Activated T-helper 2 cell treated with anti-CD3 and anti-CD28 coated beads, Interferon-gamma antibody, Interleukin-2, Interleukin-4, amounts not matched to agents 10 μg/mL and 5 μg/mL and 100 μg/mL, durations not matched to agents 14 hours and 24 hours and 36 hours (primary cell): ENCODE data around the gene LSM12. TPM values are rescaled to one million over a fixed set of nuclear protein-coding genes. Genes with fewer than 3 reads are reported as not detected.
A peak's percentile ranks its signal among the peaks of the same experiment; 100 is the strongest.

ENCODE experiments used
- DNase-seq: peaks from one replicate; pipeline ENCODE4 v3.0.0; 2021; ENCODE audit warnings: low spot score
- H3K27ac Mint-ChIP-seq: one replicate; pipeline ENCODE4 v1.8.0; 2021; ENCODE audit warnings: mixed read lengths
- H3K27me3 Mint-ChIP-seq: one replicate; pipeline ENCODE4 v1.8.0; 2021; ENCODE audit warnings: low read depth, mixed read lengths
- H3K36me3 Mint-ChIP-seq: one replicate; pipeline ENCODE4 v1.8.0; 2021; ENCODE audit warnings: low read depth, mixed read lengths
- H3K4me1 Mint-ChIP-seq: one replicate; pipeline ENCODE4 v1.8.0; 2021; ENCODE audit warnings: low read depth, mixed read lengths
- H3K4me3 Mint-ChIP-seq: one replicate; pipeline ENCODE4 v1.8.0; 2021; ENCODE audit warnings: low read depth, mild to moderate bottlenecking, moderate library complexity, mixed read lengths
- H3K9me3 Mint-ChIP-seq: one replicate; pipeline ENCODE4 v1.8.0; 2021; ENCODE audit warnings: mixed read lengths
- intact Hi-C: fragments of 100-400 bp; cut with micrococcal nuclease; formaldehyde crosslinking; loops from one replicate; pipeline ENCODE4 v1.15.1; 2023
- total RNA-seq: library from RNA; stranded (reverse); gene quantifications from 2 replicates; pipeline ENCODE4 v1.2.3, GENCODE V29; 2022

LSM12 gene
- total RNA-seq, 1 donor from 2014 or later = 88.4 TPM

DNA sequence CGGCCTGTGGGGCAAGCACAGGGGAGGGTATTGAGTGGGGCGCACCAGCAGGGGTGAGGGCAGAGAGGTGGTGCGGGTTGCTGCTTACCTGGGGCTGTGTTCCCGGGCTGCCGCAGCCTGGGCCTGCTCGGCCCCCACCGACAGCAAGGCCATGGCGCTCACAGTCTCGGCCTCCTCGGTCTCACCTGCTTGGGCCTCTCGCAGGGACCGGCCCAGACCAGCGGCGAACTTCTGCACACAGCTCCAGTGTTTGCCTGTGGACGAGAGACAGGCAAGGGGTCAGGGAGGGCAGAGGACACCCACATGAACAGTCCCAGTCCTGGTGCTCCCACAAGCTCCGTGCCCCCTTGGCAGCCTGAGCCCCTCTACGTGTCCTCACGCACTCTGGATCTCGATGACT lies 11.9 kb upstream of the LSM12 start:
- DNase-seq = no peak
- Mint-ChIP-seq H3K9me3 (no peaks in the 10 kb centered on the region), H3K4me1 (peaks cover 1% of the 10 kb centered on the region), H3K27me3 (no peaks in the 10 kb centered on the region), H3K36me3 (peaks cover 19% of the 10 kb centered on the region), H3K4me3 (no peak overlapping the region), H3K27ac (no peak overlapping the region)
- intact Hi-C loops = no loop called here

DNA sequence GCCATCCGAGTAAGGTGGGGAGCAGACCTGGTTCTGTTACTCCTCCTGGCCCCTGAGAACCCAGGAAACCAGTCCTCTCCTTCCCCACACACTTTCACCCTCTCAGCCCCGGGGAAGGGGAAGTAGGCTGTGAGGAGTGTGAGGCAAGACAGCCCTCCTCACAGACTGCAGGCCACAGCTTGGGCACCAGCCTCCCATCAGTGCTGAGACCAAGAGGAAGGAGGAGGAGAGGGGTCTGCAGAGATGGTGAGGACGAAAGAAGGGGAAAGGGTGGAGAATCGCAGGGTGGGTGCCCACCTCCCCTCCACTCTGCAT lies 11.1 kb upstream of the LSM12 start:
- Mint-ChIP-seq H3K4me3 (no peak overlapping the region), H3K27me3 (no peaks in the 10 kb centered on the region), H3K36me3 (peaks cover 17% of the 10 kb centered on the region), H3K9me3 (no peaks in the 10 kb centered on the region), H3K4me1 (peaks cover 1% of the 10 kb centered on the region), H3K27ac (no peak overlapping the region)
- intact Hi-C loops = no loop called here
- DNase-seq = no peak

DNA sequence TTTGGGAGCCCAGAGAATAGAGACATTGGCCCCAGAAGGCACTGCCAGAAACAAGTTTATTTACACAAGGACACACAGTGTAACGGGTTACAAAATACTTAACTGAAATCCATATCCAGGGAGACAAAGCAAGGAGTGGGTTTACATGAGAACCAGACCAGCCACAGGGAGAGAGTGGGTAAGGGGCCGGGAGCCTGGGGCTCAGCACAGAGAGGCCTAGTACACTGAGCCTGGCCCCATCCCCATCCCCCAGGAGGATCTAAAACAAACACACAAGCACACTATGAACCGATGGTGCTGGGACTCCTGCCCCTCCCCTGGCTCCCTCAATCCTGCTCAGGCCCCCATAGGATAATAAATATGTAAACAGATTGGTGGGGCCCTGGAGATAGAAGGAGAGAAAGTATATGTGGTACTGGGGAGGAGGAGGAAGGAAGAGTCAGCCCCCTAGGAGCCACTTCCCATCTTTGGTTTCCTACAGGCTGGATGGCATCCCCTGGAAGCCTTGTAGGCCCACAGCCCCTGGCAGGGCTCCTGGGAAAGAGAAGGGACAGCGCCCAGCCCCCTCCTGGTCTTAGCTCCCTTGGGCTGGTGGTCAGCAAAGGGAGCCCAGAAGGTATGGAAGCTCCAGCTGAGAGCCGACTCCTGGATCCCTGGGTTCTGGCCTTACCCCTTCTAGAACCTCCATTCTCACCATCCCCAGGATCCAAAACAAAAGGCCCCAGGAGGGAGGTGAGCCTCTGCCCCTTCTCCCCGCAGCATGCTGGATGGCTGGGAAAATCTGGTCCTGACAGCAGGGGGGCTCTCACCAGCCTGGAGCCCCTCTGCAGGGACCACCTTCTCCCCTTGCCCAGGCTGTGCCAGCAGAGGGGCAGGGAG lies 10.5 kb upstream of the LSM12 start:
- H3K36me3 Mint-ChIP-seq = peaks cover 16% of the 10 kb centered on the region
- intact Hi-C loops = no loop called here
- no peak overlapping the region for H3K27ac Mint-ChIP-seq
- no peak for DNase-seq
- no peaks in the 10 kb centered on the region for H3K9me3 Mint-ChIP-seq
- no peak overlapping the region for H3K4me3 Mint-ChIP-seq
- H3K4me1 Mint-ChIP-seq = peaks cover 3% of the 10 kb centered on the region
- H3K27me3 Mint-ChIP-seq = no peaks in the 10 kb centered on the region

DNA sequence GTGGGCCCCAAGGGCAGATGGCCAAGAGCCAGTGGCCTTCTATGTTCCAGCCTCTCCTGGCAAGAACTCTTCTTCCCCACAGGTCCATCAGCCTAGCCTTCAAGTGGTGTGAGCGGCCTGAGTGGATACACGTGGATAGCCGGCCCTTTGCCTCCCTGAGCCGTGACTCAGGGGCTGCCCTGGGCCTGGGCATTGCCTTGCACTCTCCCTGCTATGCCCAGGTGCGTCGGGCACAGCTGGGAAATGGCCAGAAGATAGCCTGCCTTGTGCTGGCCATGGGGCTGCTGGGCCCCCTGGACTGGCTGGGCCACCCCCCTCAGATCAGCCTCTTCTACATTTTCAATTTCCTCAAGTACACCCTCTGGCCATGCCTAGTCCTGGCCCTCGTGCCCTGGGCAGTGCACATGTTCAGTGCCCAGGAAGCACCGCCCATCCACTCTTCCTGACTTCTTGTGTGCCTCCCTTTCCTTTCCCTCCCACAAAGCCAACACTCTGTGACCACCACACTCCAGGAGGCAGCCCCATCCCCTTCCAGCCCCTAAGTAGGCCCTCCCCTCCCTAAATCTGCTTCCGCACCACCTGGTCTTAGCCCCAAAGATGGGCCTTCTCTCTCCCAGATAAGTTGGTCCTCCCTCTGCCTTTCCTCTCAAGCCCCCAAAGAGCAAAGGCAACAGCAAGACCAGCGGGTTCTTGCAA lies 9.3 kb upstream of the LSM12 start:
- intact Hi-C loops = no loop called here
- Mint-ChIP-seq H3K36me3 (peaks cover 19% of the 10 kb centered on the region), H3K27ac (no peak overlapping the region), H3K9me3 (no peaks in the 10 kb centered on the region), H3K27me3 (no peaks in the 10 kb centered on the region), H3K4me1 (peaks cover 10% of the 10 kb centered on the region), H3K4me3 (no peak overlapping the region)
- no peak for DNase-seq

DNA sequence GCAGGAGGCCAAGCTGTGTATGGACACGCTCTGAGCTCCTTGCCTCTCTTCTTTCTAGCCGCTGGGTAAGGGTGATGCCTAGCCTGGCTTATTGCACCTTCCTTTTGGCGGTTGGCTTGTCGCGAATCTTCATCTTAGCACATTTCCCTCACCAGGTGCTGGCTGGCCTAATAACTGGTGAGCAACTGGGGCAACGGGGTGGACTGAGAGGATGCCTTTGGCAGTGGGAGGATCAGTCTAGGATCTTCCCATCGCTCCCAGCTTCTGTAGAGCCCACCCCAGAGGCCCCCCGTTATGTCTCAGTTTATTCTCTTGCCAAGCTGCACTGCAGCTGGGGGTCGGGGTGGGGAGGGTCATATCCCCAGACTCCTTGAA lies 8.4 kb upstream of the LSM12 start:
- intact Hi-C loops = loop anchor here (5.0 kb wide), 2 partner anchors 47 to 67 kb away; partner anchors contain the start of genes HDAC5 and HROB
- H3K36me3 Mint-ChIP-seq = peaks cover 19% of the 10 kb centered on the region
- no peaks in the 10 kb centered on the region for H3K9me3 Mint-ChIP-seq
- no peak overlapping the region for H3K4me3 Mint-ChIP-seq
- no peak for DNase-seq
- H3K27ac Mint-ChIP-seq = no peak overlapping the region
- no peaks in the 10 kb centered on the region for H3K27me3 Mint-ChIP-seq
- peaks cover 16% of the 10 kb centered on the region for H3K4me1 Mint-ChIP-seq

DNA sequence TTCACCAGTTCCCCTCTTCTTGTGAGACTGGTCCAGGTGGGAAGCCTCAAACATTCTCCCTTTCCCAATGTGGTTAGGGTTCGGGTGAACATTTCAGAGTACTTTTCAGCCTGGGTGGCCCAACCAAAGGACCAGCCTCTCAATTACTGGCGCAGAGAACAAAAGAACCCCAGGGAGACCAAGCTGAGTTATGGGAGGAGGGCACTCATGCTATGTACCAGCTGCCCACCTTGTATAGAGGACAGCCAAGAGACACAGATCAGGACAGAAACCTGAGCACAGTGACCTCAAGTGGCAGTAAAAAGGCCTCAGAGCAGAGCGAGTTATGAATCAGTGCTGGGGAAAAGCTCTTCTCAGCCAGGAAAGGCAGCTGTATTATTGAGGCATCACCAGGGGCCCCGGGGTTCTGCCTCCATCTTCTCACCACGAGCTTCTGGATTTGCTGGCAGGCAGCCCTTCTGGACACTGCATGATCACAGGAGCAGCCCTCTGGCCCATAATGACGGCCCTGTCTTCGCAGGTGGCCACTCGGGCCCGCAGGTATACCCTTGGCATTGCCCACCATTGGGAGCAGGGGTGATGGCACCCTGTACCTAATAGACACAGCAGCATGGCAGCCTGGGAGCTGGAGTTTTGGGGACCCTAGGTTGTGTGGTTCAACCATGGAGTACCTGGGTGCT lies 7.9 kb upstream of the LSM12 start:
- Mint-ChIP-seq H3K27ac (no peak overlapping the region), H3K9me3 (no peaks in the 10 kb centered on the region), H3K36me3 (peaks cover 19% of the 10 kb centered on the region), H3K4me3 (no peak overlapping the region), H3K4me1 (peaks cover 18% of the 10 kb centered on the region), H3K27me3 (no peaks in the 10 kb centered on the region)
- no peak for DNase-seq
- intact Hi-C loops = loop anchor here (5.0 kb wide), 2 partner anchors 48 to 68 kb away; partner anchors contain the start of genes HDAC5 and HROB

DNA sequence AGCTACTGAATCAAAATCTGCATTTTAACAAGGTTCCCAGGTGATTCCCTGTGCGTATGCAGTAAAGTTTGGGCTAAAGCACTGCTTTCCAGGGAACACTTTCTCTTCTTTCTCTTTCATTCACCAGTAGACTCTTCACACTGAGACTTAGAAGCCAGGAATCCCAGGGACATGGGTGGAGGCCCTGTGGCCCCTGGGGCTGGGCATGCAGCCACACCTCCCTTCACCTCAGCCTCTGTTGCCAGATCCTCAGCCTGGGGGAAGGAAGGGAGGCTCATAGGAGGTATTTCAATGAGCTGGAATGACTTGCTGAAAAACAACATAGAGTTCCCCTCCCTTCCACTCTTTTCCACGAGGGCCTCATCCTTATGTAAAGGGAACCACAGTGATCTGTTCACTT lies 5.3 kb upstream of the LSM12 start:
- H3K4me1 Mint-ChIP-seq = peaks cover 18% of the 10 kb centered on the region
- no peak for DNase-seq
- H3K9me3 Mint-ChIP-seq = no peaks in the 10 kb centered on the region

DNA sequence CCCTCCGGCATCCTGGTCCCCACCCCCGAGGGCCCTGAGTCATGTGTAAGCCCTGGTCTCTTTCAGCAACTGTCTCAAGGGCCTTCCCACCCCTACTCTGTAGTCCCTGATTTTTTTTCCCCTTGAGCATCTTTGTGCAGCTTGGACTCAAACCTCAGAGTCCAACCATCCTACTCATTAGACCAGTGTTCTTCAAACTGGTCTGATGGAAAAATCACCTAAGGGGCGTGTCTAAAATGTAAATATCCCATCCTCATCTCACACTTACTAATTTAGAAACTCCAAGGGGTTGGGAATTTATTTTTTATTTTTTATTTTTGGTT lies 4.7 kb upstream of the LSM12 start:
- Mint-ChIP-seq H3K36me3 (peaks cover 10% of the 10 kb centered on the region), H3K27ac (peak overlapping the region; percentile 92), H3K9me3 (no peaks in the 10 kb centered on the region), H3K4me1 (peaks cover 18% of the 10 kb centered on the region), H3K27me3 (no peaks in the 10 kb centered on the region), H3K4me3 (peak overlapping the region; percentile 92)
- intact Hi-C loops = loop anchor here (2.0 to 5.0 kb wide), 4 partner anchors 16 to 71 kb away; partner anchors contain the start of genes HDAC5 and HROB
- no peak for DNase-seq

More for the DNA sequence above, 5.3 kb upstream of the LSM12 start:
- intact Hi-C loops = loop anchor here (2.0 to 5.0 kb wide), 4 partner anchors 15 to 71 kb away; partner anchors contain the start of genes HDAC5 and HROB
- Mint-ChIP-seq H3K27me3 (no peaks in the 10 kb centered on the region), H3K36me3 (peaks cover 16% of the 10 kb centered on the region), H3K4me3 (peak overlapping the region; percentile 92), H3K27ac (peak overlapping the region; percentile 79)

DNA sequence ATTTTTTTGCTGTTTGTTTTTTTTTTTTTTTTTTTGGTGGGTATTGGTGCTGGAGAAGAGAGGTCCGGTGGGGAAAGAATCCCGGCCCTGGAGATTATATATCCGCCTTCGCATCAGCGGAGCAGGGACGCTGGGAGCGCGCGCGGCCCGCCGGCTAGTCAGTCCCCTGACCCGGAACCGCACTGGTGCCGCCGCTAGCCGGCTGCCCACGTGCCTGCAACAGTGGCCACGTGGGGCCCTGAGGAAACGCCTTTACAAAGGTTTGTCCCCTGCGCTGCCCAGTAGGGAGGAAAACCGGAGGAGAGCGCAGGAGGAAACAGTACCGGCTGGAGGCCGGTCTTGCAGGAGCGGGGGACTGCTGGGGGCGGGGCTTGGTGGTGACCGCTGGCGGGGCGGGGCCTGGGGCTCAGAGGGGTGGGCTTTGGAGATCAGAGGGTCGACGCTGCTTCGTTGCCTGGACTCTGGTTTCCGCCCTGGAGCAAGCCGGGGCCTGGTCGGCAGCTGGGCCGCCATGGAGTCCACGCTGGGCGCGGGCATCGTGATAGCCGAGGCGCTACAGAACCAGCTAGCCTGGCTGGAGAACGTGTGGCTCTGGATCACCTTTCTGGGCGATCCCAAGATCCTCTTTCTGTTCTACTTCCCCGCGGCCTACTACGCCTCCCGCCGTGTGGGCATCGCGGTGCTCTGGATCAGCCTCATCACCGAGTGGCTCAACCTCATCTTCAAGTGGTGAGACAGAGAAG lies 4.2 kb upstream of the LSM12 start, which contains the start of gene G6PC3:
Gene G6PC3 (plus strand): TSS at position 281 of the 743 bp plus-strand sequence. CDS start 231 bp downstream, at position 512.
- peak; percentile 77 for DNase-seq
- peak within 1 kb of the TSS; percentile 92 for H3K27ac Mint-ChIP-seq
- peak within 1 kb of the TSS; percentile 92 for H3K4me3 Mint-ChIP-seq
- no peaks in the 10 kb centered on the region for H3K27me3 Mint-ChIP-seq
- H3K36me3 Mint-ChIP-seq = peaks cover 14% of the 10 kb centered on the region
- peaks cover 20% of the 10 kb centered on the region for H3K4me1 Mint-ChIP-seq
- H3K9me3 Mint-ChIP-seq = no peaks in the 10 kb centered on the region
- intact Hi-C loops = loop anchor here (2.0 to 5.0 kb wide), 4 partner anchors 16 to 72 kb away; partner anchors contain the start of genes HDAC5 and HROB

DNA sequence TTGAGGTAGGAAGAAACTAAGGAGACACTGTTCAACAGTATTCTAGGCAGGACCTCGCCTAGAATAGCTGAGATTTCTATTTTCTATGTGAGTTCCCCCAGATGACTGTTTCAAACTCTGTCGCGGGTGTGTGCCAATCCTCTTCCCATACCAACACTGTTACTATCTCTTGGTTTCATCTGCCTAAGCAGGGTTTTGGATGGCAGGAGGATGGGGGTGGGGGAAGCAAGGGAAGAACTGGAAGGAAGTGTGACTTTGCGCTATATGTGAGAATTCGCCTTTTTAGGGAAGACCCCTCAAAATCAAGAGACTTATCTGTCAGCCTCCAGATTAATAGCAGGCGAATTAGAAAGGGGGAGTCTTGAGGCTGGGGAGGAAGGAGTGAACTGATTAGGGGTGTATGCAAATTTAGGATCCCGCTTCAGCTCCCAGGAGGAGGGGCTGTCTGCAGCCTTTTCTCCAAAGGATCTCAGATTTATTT lies 3.5 kb upstream of the LSM12 start:
- intact Hi-C loops = loop anchor here (2.0 to 5.0 kb wide), 4 partner anchors 17 to 72 kb away; partner anchors contain the start of genes HDAC5 and HROB
- Mint-ChIP-seq H3K9me3 (no peaks in the 10 kb centered on the region), H3K36me3 (peaks cover 18% of the 10 kb centered on the region), H3K4me3 (peak overlapping the region; percentile 92), H3K27me3 (no peaks in the 10 kb centered on the region), H3K4me1 (peaks cover 24% of the 10 kb centered on the region), H3K27ac (peak overlapping the region; percentile 92)
- no peak for DNase-seq

DNA sequence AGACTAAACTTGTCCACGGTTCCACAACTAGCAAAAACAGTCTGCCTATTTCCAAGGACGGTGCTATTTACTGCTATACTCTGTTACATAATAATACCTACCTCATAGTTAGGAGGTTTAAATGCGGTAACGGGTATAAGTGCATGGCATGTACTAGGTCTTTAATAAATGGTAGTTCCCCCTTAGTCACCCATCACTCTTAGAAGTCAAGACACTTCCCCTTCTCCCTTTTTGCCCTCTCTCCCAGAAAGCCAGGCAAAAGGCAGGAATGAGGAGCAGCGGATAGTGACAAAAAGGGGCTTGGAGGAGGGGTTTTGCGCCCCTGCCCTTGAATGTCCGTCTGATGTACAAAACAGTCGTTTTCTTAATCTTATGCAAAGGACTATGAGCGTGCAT lies 1.1 kb upstream of the LSM12 start:
- Mint-ChIP-seq H3K4me3 (no peak overlapping the region), H3K9me3 (no peaks in the 10 kb centered on the region), H3K36me3 (peaks cover 32% of the 10 kb centered on the region), H3K4me1 (peaks cover 35% of the 10 kb centered on the region), H3K27ac (no peak overlapping the region), H3K27me3 (no peaks in the 10 kb centered on the region)
- no peak for DNase-seq
- intact Hi-C loops = no loop called here

DNA sequence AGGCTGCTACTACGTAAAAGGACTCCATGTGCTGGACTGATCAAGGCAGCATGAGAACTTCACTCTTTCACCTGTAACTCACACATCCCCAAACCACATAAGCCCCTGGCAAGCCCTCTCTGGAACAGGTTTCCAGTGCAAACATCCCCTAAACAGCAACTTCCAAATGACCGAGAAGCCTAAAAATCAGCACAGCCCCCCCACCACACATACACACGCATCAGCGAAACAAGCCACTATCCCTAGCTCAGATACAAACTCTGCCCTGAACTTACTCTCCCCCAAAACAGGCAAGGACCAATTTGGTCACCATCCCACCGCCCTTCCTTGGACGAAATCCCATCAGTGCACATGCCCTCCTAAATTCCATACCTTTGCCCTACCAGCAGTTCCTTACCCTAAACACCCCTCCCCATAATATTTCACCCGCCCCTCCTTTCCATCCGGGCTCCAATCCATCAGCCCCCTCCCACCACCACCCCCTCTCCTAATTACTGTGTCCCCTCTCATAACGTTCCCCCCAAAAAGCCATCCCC lies 735 bp downstream of the LSM12 start:
- H3K27me3 Mint-ChIP-seq = no peaks in the 10 kb centered on the region
- intact Hi-C loops = no loop called here

More for the DNA sequence above, 735 bp downstream of the LSM12 start:
- H3K9me3 Mint-ChIP-seq = no peaks in the 10 kb centered on the region
- peak; percentile 19 for DNase-seq
- H3K4me1 Mint-ChIP-seq = peaks cover 32% of the 10 kb centered on the region
- H3K36me3 Mint-ChIP-seq = peaks cover 42% of the 10 kb centered on the region
- H3K4me3 Mint-ChIP-seq = peak overlapping the region; percentile 98
- peak overlapping the region; percentile 92 for H3K27ac Mint-ChIP-seq
